HFF-Myc (cell line): Measurements from ENCODE around the gene PBX2.
"Not testable (repeated sequence)": the region's sequence is repeated elsewhere in the genome, so short reads cannot be mapped to it uniquely, and the experiment has no call there.

ENCODE experiments used
- DNase-seq: peaks from one replicate; pipeline ENCODE4 v3.0.0-alpha.2; 2011; ENCODE audit warnings: low read depth; ENCODE audit errors: extremely low read depth
- H3K4me3 ChIP-seq: replicated peaks from 2 replicates; pipeline ENCODE4 v1.5.1; 2011; ENCODE audit warnings: low read depth, mild to moderate bottlenecking, control low read depth, low read length
- TF ChIP-seq, protein P1 (sequence below): IDR thresholded peaks from 2 replicates; pipeline ENCODE4 v1.5.1; 2012; ENCODE audit warnings: mild to moderate bottlenecking, low read depth, low read length, control low read depth; ENCODE audit errors: missing control alignments

Gene PBX2

DNA sequence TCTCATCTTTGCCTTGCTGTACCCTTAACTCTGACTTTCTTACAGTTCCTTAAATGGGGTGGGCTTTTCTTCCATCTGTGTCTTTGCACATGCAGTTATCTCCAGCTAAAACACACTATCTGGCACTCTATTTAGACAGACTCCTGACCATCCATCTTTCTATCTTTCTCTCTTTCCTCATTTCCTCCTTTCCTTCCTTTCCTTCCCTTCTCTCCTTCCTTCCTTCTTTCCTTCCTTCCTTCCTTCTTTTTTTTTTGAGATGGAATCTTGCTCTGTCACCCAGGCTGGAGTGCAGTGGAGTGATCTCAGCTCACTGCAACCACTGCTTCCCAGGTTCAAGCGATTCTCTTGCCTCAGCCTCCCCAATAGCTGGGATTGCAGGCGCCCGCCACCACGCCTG is 25.6 kb upstream of the PBX2 start:
- no peak overlapping the region for H3K4me3 ChIP-seq
- TF ChIP-seq, protein P1, sequence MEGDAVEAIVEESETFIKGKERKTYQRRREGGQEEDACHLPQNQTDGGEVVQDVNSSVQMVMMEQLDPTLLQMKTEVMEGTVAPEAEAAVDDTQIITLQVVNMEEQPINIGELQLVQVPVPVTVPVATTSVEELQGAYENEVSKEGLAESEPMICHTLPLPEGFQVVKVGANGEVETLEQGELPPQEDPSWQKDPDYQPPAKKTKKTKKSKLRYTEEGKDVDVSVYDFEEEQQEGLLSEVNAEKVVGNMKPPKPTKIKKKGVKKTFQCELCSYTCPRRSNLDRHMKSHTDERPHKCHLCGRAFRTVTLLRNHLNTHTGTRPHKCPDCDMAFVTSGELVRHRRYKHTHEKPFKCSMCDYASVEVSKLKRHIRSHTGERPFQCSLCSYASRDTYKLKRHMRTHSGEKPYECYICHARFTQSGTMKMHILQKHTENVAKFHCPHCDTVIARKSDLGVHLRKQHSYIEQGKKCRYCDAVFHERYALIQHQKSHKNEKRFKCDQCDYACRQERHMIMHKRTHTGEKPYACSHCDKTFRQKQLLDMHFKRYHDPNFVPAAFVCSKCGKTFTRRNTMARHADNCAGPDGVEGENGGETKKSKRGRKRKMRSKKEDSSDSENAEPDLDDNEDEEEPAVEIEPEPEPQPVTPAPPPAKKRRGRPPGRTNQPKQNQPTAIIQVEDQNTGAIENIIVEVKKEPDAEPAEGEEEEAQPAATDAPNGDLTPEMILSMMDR, result no peak
- no peak for DNase-seq

DNA sequence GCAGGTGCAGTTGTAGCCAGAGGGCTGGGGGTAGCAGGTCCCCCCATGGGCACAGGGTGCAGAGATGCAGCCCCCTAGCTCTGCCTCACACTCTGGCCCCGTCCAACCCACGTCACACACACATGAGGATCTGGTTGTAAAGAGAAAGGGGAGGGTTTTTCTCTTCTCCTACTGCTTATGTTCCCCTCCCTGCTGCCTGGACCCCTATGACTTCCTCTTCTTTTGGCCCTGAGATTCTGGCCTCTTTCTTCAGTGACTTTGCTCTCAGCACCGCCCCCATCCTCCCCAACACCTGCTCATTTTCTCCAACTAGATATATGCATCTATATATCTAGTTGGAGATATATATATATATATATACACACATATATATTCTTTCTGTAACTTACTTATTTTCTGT is 24.1 kb upstream of the PBX2 start:
- TF ChIP-seq, protein P1, result no peak
- no peak overlapping the region for H3K4me3 ChIP-seq
- no peak for DNase-seq

DNA sequence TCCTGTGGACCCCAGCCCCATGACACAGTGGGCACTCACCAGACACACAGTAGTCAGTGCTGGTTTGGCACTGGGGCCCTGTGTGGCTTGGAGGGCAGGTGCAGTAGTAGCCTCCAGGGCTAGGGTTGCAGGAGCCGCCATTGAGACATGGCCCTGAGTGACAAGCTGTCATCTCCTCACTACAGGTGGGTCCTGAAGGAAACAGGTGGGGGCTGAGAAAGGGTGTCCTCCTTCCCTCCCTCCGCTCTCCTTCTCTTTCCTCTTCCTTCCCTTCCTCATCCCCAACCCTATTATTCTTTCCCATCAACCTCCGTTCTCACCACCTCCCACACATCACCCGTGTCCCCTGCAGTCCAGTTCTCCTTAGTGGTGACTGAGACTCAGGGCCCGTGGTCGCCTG is 23.6 kb upstream of the PBX2 start:
- no peak overlapping the region for H3K4me3 ChIP-seq
- TF ChIP-seq, protein P1, result no peak
- DNase-seq, result no peak

DNA sequence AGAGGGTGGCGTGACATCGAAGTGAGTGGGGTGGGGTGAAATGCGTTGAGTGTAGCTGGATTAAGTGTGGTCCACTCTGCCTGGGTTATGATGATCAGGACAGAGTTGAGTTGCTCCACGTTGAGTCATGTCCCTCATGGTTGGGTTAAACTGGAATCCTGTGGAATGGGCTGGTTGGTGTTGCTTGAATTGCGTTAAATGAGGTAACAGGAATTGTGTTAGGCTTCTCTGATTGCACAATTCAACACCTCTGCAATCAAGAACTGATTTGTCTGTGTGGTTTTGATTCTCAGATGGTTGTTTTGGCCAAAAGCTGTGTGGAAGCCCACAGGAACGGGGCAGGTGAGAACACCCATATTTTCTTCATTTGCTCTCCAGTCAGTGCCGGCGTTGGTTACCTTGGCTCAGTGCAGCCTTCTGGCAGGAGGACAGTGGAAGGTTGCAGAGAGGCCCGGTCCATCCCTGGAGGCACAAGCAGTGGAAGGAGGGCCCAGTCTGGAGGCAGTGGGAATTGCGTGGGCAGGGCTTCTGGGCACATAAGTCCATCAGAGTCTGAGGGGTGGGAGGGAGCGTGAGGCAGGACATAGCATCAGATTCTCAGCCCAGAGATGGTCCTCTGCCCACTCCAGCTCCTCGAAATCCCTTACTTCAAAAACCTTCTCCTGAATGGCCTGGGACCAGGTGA is 22.2 kb upstream of the PBX2 start:
- no peak for DNase-seq
- TF ChIP-seq, protein P1, result no peak
- no peak overlapping the region for H3K4me3 ChIP-seq

DNA sequence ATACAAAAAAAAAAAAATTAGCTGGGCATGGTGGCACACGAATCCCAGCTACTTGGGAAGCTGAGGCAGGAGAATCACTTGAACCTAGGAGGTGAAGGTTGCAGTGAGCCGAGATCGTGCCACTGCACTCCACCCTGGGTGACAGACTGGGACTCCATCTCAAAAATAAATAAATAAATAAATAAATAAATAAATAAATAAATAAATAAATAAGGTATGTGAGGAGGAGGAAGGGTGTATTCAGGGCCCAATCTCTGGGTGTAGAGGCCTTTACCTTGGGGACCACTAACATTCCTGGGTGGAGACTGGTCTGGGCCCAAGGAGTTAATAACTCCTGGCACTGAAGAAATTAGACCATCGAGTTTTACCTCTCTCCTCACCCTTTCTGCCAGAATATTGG is 21.4 kb upstream of the PBX2 start:
- DNase-seq, H3K4me3 ChIP-seq: not testable (repeated sequence)

DNA sequence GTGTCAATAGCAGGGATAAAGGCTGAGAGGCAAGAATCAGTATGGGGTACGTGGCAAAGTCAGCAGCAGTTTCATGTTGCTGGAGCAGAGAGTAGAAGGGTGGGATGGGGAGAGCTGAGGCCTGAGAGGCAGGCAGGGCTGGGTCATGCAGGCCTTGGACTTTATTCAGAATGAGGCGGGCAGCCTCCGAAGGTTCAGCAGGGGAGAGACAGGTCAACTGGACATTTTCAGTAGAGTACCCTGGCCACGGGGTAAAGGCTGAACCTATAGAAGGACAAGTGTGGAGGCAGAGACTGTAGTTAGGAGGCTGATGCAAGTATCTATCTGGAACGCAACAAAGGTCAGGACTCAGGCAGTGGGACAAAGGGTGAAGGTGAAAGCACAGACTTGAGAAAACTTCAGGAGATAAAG is 20.2 kb upstream of the PBX2 start:
- H3K4me3 ChIP-seq, result no peak overlapping the region
- DNase-seq, result no peak
- TF ChIP-seq, protein P1, result no peak

DNA sequence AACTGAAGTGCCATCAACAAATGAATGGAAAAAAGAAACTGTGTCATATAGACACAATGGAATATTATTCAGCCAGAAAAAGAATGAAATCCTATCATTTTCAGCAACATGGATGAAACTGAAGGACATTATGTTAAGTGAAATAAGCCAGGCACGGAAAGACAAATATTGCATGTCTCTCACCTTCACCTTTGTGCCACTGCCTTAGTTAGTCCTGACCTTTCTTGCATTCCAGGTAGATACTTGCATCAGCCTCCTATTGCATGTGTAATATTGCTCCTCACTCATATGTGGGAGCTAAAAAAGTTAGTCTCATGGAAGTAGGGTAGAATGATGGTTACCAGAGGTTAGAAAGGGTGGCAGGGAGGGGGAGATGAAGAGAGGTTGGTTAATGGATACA is 19.0 kb upstream of the PBX2 start:
- DNase-seq, result no peak

More for the DNA sequence above, 19.0 kb upstream of the PBX2 start:
- H3K4me3 ChIP-seq, result no peak overlapping the region
- TF ChIP-seq, protein P1, result no peak
